Nephron progenitor cell (in vitro differentiated cells): ENCODE measurements around the gene CRTC2.

Experiments used
- DNase-seq: peaks from one replicate; pipeline ENCODE4 v3.0.0; 2021
- H3K27ac Mint-ChIP-seq: 2 replicates; pipeline ENCODE4 v1.8.0; 2021; ENCODE audit warnings: mild to moderate bottlenecking, moderate library complexity, mixed read lengths
- H3K27me3 Mint-ChIP-seq: 2 replicates; pipeline ENCODE4 v1.8.0; 2021; ENCODE audit warnings: mild to moderate bottlenecking, low read depth, mixed read lengths; ENCODE audit not compliant: poor library complexity
- H3K36me3 Mint-ChIP-seq: 2 replicates; pipeline ENCODE4 v1.8.0; 2021; ENCODE audit warnings: low read depth, mixed read lengths
- H3K4me1 Mint-ChIP-seq: 2 replicates; pipeline ENCODE4 v1.8.0; 2021; ENCODE audit warnings: mixed read lengths
- H3K4me3 Mint-ChIP-seq: 2 replicates; pipeline ENCODE4 v1.8.0; 2021; ENCODE audit warnings: mild to moderate bottlenecking, moderate library complexity, mixed read lengths
- H3K9me3 Mint-ChIP-seq: 2 replicates; pipeline ENCODE4 v1.8.0; 2021; ENCODE audit warnings: mild to moderate bottlenecking, moderate library complexity, mixed read lengths
- TF ChIP-seq, protein P1 (sequence below): fragments of 200-600 bp; sonication (generic); IDR thresholded peaks from 2 replicates; pipeline ENCODE4 v1.5.0; 2021; ENCODE audit warnings: antibody characterized with exemption

Gene CRTC2

DNA sequence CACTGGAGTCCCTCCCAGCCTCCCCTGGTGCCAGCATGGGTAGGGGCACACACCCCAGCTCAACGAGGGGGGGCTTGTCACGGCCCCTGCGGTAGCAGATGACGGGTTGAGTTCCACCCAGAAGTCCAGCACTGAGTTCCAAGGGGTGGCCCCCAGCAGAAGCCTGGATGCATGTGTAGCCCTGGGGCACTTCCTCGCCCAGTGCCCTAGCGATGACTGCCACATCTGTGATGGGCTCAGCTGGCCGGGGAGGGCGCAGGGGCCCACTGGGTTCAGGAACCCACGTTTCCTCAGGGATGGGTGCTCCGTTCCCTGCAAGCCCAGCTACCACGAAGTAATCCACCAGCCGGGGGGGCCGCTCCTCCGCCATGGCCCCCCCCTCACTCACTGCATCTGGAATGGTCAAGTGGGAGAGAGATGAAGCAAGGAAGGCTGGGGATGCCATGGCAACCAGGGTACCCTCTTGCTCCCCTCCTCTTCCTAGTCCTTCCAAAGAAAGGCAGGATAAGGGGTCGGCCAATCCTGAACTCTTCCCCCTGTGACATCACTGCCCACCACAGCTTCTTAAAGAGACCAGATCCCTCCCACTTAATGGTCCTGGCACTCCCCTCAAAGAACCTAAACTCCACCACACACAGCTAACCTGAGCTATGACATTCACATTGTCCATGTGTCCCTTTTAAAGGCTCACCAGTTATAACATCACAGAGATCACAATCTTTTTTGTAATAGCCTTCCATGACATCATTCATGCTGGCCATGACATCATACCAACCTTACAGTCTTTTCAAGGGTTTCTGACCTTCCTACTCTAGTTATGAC is 14.2 kb downstream of the CRTC2 start:
- peaks cover 36% of the 10 kb centered on the region for H3K4me1 Mint-ChIP-seq
- H3K36me3 Mint-ChIP-seq: peaks cover 24% of the 10 kb centered on the region
- no peaks in the 10 kb centered on the region for H3K27me3 Mint-ChIP-seq
- H3K27ac Mint-ChIP-seq: no peak overlapping the region
- DNase-seq: no peak
- peak overlapping the region; percentile 86 for H3K4me3 Mint-ChIP-seq
- H3K9me3 Mint-ChIP-seq: no peaks in the 10 kb centered on the region
- TF ChIP-seq, protein P1, sequence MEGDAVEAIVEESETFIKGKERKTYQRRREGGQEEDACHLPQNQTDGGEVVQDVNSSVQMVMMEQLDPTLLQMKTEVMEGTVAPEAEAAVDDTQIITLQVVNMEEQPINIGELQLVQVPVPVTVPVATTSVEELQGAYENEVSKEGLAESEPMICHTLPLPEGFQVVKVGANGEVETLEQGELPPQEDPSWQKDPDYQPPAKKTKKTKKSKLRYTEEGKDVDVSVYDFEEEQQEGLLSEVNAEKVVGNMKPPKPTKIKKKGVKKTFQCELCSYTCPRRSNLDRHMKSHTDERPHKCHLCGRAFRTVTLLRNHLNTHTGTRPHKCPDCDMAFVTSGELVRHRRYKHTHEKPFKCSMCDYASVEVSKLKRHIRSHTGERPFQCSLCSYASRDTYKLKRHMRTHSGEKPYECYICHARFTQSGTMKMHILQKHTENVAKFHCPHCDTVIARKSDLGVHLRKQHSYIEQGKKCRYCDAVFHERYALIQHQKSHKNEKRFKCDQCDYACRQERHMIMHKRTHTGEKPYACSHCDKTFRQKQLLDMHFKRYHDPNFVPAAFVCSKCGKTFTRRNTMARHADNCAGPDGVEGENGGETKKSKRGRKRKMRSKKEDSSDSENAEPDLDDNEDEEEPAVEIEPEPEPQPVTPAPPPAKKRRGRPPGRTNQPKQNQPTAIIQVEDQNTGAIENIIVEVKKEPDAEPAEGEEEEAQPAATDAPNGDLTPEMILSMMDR: no peak

DNA sequence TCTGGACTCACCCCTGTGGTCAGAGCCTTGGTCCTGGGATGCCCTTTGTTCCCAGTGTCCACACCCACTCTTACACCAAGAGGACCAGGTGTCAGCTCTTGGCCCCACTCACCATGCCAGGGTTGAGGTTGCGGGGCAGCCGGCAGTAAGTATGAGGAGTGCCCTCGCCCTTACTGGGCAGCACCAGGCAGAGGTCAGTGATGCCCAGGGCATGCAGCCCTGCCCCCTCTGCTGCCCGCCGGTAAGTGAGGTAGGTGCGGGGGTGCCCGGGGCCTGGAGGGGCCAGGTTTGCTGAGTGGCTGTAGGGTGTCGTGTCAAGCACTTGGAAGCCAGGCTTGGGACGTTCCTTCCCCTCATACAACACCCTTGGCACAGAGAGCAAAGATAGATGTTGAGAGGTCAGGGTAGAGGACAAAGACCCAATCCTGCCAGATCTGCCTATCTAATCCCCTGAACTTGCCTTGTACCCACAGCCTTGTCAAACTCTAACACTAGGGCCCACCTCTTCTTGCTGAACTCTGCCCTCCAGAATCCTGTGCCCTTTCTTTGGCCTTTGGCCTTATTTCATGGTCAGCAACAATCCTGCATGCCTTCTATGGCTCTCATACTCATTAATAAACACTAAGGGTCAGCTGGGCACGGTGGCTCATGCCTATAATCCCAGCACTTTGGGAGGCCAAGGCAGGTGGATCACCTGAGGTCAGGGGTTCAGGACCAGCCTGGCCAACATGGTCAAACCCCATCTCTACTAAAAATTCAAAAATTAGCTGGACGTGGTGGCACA is 15.5 kb downstream of the CRTC2 start:
- Mint-ChIP-seq H3K4me1 (peaks cover 29% of the 10 kb centered on the region), H3K4me3 (no peak overlapping the region), H3K27ac (no peak overlapping the region), H3K36me3 (peaks cover 22% of the 10 kb centered on the region), H3K27me3 (no peaks in the 10 kb centered on the region), H3K9me3 (no peaks in the 10 kb centered on the region)
- TF ChIP-seq, protein P1: no peak
- DNase-seq: no peak

DNA sequence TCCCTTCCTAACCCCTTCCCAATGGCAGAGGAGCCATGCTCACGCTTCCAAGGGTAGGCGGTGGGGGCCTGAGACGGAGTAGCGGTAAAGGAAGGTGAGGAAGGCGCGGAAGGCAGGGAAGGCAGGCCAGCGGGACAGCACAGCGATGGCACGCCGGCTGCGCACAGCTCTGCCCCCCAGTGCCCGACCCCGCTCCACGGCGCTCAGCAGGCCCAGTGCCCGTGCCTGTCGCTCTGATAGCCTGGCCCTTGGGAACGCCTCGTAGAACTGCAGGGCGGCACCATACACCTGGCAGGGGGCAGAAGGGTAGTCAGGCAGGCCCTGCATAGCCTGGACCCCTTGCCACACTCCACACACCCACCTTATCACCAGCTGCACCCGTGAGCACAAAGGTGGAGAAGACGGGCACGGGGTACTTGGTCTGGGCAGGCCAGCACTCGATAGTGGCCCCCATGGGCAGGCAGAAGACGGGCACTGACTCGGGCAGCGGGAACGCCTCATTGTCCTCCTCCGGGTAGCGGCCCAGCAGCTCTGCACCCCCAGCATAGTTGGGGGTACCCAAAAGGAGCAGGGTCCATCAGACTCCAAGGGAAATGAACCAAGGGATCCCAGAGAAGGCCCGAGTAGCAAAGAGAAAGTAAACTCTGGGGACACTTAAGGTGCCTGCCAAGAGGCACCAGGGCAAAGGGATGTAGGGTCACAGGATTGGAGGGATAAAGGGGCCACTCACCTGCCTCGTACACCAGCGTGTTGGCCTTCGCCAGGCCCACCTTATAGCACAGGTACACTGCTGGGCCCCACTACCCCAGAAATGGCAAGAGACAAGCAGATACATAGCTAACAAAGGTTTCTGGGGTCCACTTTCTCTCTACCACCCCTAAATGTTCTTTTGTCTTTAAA is 16.3 kb downstream of the CRTC2 start:
- Mint-ChIP-seq H3K9me3 (no peaks in the 10 kb centered on the region), H3K4me1 (peaks cover 20% of the 10 kb centered on the region), H3K36me3 (peaks cover 29% of the 10 kb centered on the region), H3K27me3 (peaks cover 2% of the 10 kb centered on the region), H3K4me3 (no peak overlapping the region), H3K27ac (no peak overlapping the region)
- TF ChIP-seq, protein P1: no peak
- DNase-seq: no peak

DNA sequence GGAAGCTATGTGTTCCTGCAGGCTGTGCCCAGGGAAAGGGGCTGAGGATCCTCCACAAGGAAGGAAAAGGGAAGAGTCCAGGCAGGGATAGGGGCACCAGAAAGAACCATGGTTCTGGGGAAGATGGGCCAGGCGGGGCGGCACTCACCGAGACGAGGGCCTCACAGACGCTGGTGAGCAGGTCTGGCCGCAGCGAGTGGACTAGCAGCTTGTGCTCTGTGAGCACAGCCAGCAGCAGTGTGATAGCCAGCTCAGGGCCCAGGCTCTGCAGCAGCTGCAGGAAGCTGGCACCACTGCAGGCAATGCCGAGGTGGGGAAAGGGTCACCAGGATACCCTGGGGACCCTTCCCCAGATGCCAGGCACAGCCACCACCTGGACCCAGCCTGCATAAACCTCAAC is 17.7 kb downstream of the CRTC2 start:
- Mint-ChIP-seq H3K27me3 (peaks cover 2% of the 10 kb centered on the region), H3K4me1 (peaks cover 15% of the 10 kb centered on the region), H3K4me3 (no peak overlapping the region), H3K36me3 (peaks cover 40% of the 10 kb centered on the region), H3K9me3 (no peaks in the 10 kb centered on the region), H3K27ac (no peak overlapping the region)
- no peak for DNase-seq
- TF ChIP-seq, protein P1: no peak

DNA sequence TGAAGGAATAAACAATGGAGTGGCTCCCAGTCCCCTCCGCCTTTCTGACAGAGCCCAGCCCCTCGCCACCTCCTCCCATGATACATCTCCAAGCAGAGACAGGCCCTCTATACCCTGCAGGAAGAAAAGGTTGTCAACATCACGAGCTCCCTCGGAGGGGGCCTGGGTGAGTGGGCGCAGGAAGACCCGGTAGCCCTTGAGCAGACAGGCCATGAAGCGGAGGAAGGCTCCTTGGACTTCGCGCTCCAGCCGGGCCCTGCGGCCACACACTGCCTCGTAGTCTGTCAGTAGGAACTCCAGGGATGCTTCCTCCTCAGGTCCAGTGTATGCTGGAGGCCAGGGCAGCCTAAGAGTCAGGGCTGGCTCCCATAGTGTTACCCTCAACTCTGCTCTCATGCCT is 18.9 kb downstream of the CRTC2 start:
- no peaks in the 10 kb centered on the region for H3K9me3 Mint-ChIP-seq
- peaks cover 52% of the 10 kb centered on the region for H3K36me3 Mint-ChIP-seq

More for the DNA sequence above, 18.9 kb downstream of the CRTC2 start:
- no peak for DNase-seq
- H3K27me3 Mint-ChIP-seq: peaks cover 2% of the 10 kb centered on the region
- TF ChIP-seq, protein P1: no peak
- no peak overlapping the region for H3K4me3 Mint-ChIP-seq
- H3K4me1 Mint-ChIP-seq: peaks cover 3% of the 10 kb centered on the region
- H3K27ac Mint-ChIP-seq: no peak overlapping the region
